GM12801 (cell line): ENCODE measurements around the gene OR6B1.

Experiments
- TF ChIP-seq, protein P1 (sequence below): IDR thresholded peaks from one replicate; pipeline ENCODE4 v1.5.1; 2011; ENCODE audit warnings: control low read depth; ENCODE audit not compliant: insufficient read length; ENCODE audit errors: extremely low read depth

OR6B1 gene

DNA sequence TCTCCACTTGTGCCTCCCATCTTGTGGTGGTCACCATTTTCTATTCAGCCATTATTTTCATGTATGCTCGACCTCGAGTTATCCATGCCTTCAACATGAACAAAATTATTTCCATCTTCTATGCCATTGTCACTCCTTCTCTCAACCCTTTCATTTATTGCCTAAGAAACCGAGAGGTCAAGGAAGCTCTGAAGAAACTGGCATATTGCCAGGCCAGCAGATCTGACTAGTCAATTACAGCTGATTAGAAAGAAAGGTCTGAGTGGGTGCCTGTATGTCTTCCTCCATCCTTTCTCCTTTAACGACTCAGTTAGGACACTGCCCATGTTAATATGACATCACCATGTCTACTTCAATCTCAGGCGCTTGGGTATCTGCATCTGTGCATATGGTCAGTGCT lies 4.6 kb downstream of the OR6B1 start:
- TF ChIP-seq, protein P1, sequence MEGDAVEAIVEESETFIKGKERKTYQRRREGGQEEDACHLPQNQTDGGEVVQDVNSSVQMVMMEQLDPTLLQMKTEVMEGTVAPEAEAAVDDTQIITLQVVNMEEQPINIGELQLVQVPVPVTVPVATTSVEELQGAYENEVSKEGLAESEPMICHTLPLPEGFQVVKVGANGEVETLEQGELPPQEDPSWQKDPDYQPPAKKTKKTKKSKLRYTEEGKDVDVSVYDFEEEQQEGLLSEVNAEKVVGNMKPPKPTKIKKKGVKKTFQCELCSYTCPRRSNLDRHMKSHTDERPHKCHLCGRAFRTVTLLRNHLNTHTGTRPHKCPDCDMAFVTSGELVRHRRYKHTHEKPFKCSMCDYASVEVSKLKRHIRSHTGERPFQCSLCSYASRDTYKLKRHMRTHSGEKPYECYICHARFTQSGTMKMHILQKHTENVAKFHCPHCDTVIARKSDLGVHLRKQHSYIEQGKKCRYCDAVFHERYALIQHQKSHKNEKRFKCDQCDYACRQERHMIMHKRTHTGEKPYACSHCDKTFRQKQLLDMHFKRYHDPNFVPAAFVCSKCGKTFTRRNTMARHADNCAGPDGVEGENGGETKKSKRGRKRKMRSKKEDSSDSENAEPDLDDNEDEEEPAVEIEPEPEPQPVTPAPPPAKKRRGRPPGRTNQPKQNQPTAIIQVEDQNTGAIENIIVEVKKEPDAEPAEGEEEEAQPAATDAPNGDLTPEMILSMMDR, result no peak

DNA sequence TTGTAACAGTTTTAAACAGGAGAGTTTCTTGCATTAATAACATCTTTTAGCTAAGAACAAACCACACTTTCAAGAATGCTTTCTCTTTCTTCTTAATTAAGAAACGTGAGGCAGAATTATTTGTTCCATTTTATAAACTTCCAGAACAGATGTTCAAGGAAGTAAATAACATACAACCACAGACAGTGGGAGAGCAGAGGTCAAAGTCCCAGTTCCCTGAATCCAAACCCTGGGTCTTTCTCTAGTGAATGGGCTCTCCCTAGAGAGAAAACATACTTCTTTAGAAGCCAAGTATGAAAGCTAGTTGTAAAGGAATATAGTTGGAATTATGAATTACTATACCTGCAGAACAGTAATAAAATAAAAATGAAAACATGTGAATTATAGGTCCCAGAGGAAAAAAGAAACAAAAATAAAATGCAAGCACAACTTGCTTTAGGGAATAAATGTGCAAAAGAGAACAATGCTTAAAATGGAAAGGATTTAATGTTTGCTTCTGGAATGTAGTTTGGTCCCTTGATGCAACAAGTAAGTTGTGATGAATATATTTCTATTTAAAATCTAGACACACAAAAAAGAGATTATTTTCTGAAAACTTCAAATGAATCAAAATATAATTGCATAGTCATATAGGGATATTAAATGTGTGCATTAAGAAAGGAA lies 6.0 kb downstream of the OR6B1 start:
- TF ChIP-seq, protein P1, result no peak

DNA sequence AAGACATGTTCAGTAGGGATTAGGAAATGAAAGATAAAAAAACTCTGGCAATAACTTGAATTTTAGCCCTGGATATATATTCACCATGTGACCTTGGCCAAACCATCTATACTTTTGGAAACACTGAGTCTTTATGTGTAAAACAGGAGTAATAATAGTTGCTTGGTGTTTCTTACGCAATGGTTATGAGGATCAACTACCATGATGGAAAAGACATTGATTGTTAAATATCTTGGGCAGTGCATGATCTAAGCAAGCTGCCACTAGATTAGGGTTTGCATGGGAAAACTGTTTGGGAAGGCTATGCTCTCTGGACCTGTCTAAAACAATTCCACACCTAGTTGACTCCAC lies 6.5 kb downstream of the OR6B1 start:
- TF ChIP-seq, protein P1, result no peak

DNA sequence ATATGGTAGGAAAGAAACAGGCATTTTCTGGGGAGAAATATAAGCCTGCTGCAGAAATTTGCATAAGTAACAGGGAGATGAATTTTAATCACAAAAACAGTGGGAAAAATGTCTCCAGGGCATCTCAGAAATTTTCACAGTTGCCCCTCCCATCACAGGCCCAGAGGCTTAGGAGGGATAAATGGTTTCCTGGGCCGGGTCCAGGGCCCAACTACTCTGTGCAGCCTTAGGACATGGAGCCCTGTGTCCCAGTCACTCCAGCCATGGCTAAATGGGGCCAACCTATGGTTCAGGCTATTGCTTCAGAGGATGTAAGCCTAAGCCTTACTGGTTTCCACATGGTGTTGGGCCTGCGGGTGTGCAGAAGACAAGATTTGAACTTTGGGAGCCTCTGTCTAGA lies 9.2 kb downstream of the OR6B1 start:
- TF ChIP-seq, protein P1, result no peak

DNA sequence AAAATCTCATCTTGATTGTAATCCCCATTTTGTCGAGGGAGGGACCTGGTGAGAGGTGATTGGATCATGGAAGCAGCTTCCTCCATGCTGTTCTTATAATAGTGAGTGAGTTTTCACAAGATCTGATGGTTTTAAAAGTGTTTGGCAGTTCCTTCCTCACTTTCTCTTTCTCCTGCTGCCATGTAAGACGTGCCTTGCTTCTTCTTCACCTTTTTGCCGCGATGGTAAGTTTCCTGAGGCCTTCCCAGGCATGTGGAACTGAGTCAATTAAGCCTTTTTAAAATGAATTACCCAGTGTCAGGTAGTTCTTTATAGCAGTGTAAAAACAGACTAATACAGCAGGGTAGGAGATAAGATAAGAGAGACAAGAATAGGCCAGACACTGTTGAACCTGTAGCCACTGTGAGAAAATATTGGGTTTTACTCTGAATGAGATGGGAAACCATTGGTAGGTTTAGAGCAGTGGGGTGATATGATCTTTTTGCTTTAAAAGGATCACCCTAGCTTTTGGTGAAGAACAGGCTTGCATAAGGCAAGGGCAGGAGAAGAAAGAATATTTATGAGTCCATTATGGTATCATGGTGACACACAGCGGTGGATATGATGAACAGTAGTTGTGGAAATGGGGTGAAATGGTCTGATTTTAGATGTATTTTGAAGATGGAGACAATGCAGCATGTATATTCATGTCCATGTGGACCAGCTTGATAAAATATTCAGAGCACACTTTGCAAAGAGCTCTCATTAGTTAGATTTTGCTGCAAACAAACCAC lies 11.5 kb downstream of the OR6B1 start:
- TF ChIP-seq, protein P1, result no peak

DNA sequence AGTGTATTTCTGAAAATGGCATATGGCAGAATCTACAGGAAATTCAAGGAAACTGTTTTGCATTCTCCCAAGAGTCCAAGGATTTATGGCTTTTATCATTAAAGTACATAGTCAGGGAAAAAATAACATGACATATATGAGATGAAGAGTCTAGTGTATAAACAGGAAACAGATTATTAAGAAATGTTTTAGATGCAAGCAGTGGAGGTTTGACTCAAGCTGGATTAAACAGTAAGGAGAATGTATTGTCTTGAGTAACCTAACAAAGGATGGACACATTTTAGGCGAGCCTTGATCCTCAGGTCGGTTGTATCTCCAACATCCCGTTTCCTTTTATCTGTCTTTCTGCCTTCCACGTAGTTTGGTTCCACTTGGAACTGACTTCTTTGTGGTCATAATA lies 17.9 kb downstream of the OR6B1 start:
- TF ChIP-seq, protein P1, result no peak

DNA sequence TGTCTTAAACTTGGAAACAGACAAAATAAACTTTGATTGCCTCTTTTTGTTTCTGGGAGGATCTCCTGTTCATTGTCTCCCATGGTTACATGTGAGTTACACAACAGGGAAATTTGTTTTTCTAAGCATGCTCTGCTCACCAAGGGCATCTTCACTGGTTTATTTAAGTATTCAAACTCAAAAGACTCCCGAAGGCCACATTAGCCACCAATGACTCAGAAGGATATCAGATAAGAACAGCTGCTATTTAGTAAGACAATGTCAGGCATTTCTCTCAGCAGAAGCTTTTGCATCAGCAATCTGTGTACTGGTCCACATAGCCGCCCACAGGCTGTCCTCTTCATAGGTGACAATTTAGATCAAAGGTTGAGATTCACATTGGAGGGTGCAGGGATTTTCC lies 19.3 kb downstream of the OR6B1 start:
- TF ChIP-seq, protein P1, result no peak
